Mesendoderm (in vitro differentiated cells): ENCODE data around the gene ADGRL3.

Source experiments
- DNase-seq: peaks from one replicate; pipeline ENCODE4 v3.0.0; 2013
- H2AK5ac ChIP-seq: 2 replicates; pipeline ENCODE4 v1.6.1; 2013; ENCODE audit warnings: low read length, inconsistent platforms
- H2BK120ac ChIP-seq: 2 replicates; pipeline ENCODE4 v1.6.1; 2013; ENCODE audit warnings: low read depth, mild to moderate bottlenecking, low read length, moderate library complexity, mixed read lengths
- H2BK15ac ChIP-seq: replicated peaks from 2 replicates; pipeline ENCODE4 v1.6.1; 2013; ENCODE audit warnings: low read depth, mild to moderate bottlenecking, moderate library complexity
- H2BK5ac ChIP-seq: 2 replicates; pipeline ENCODE4 v1.6.1; 2013; ENCODE audit warnings: low read length, inconsistent platforms
- H3K18ac ChIP-seq: 2 replicates; pipeline ENCODE4 v1.6.1; 2013; ENCODE audit warnings: mild to moderate bottlenecking, low read length, mixed read lengths
- H3K23ac ChIP-seq: one replicate; pipeline ENCODE4 v1.6.1; 2013; ENCODE audit warnings: low read length
- H3K27ac ChIP-seq: 2 replicates; pipeline ENCODE4 v1.5.1; 2013; ENCODE audit warnings: low read depth, mild to moderate bottlenecking, inconsistent platforms, low read length, moderate library complexity
- H3K27me3 ChIP-seq: 2 replicates; pipeline ENCODE4 v1.6.1; 2013; ENCODE audit warnings: low read length, control low read depth, mild to moderate bottlenecking, inconsistent platforms; ENCODE audit not compliant: insufficient read depth, poor library complexity
- H3K36me3 ChIP-seq: 2 replicates; pipeline ENCODE4 v1.6.1; 2013; ENCODE audit warnings: low read length, inconsistent platforms; ENCODE audit not compliant: control insufficient read depth, insufficient read depth
- H3K4ac ChIP-seq: one replicate; pipeline ENCODE4 v1.6.1; 2013; ENCODE audit warnings: low read depth, mild to moderate bottlenecking, low read length, moderate library complexity
- H3K4me1 ChIP-seq: 2 replicates; pipeline ENCODE4 v1.6.1; 2013; ENCODE audit warnings: low read depth, low read length, inconsistent platforms; ENCODE audit not compliant: control insufficient read depth
- H3K4me2 ChIP-seq: 2 replicates; pipeline ENCODE4 v1.6.1; 2013; ENCODE audit warnings: low read length
- H3K4me3 ChIP-seq: 2 replicates; pipeline ENCODE4 v1.5.1; 2013; ENCODE audit warnings: mild to moderate bottlenecking, low read length
- H3K56ac ChIP-seq: one replicate; pipeline ENCODE4 v1.6.1; 2013; ENCODE audit warnings: low read length
- H3K79me1 ChIP-seq: 2 replicates; pipeline ENCODE4 v1.6.1; 2013; ENCODE audit warnings: low read length, inconsistent platforms
- H3K79me2 ChIP-seq: 2 replicates; pipeline ENCODE4 v1.6.1; 2013; ENCODE audit warnings: mild to moderate bottlenecking, low read length; ENCODE audit not compliant: control insufficient read depth, insufficient read depth
- H3K9ac ChIP-seq: 2 replicates; pipeline ENCODE4 v1.6.1; 2013; ENCODE audit warnings: low read length, inconsistent platforms
- H4K5ac ChIP-seq: one replicate; pipeline ENCODE4 v1.6.1; 2013; ENCODE audit warnings: low read length
- H4K8ac ChIP-seq: one replicate; pipeline ENCODE4 v1.6.1; 2013; ENCODE audit warnings: low read depth, mild to moderate bottlenecking, control low read depth, low read length, moderate library complexity
- WGBS: extraction: QIAGEN DNeasy Blood & Tissue Kit; methylation state at CpG from one replicate; pipeline ENCODE4 v1.1.7; 2013; ENCODE audit warnings: low lambda C conversion rate, missing lambda C conversion rate; ENCODE audit not compliant: insufficient coverage; ENCODE audit errors: extremely low coverage; 5-methylcytosine and 5-hydroxymethylcytosine counted together

Gene ADGRL3

DNA sequence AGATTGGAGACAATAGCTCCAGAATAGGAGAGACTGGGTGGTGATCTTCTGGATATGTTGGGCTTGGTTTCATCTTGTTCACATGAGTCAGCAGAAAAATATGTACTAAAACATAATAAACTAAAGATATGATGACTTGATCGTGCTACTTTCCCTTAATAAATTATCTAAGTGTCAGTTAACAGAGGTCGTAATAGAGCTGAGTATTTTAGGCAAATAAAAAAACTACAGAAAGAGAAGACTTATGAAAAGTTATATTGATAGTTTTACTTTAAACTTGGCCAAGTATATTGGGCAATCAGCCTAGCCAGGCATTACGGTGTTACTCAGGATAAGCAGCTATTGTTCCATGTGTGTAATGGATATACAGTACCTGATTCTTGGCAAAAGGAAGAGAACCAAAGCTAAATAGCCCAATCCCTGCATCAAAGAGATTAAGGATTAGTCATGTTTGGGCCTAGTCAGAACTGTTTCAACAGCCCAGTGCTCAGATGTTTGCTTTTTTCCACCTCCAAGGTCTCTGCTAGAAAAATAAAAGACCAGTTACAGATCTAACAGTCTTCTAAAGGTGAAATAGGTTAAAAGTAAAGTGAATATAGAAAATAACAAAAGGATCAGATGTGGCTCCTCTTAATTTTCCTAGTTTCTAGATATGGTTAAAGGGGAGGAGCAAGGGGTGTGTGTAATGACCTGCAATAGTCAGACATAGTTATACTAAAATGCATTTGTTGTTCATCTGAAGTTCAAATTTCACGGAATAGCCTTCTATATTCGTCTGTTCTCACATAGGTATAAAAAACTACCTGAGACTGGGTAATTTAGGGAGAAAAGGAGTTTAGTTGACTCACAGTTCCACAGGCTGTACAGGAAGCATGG lies 262.6 kb downstream of the ADGRL3 start:
- Histone ChIP-seq H3K9ac (no peak overlapping the region), H3K79me2 (no peaks in the 10 kb centered on the region), H2BK5ac (no peak overlapping the region), H3K4me3 (no peak overlapping the region), H3K4me1 (no peaks in the 10 kb centered on the region), H3K4me2 (no peak overlapping the region), H3K56ac (no peak overlapping the region), H2BK15ac (no peak overlapping the region), H3K27ac (no peak overlapping the region), H3K27me3 (no peaks in the 10 kb centered on the region), H3K4ac (no peak overlapping the region), H3K23ac (no peak overlapping the region), H4K5ac (no peak overlapping the region), H2BK120ac (no peak overlapping the region), H3K36me3 (no peaks in the 10 kb centered on the region), H3K18ac (no peak overlapping the region), H3K79me1 (no peaks in the 10 kb centered on the region), H4K8ac (no peak overlapping the region), H2AK5ac (no peak overlapping the region)
- DNase-seq, result no peak
- WGBS, result no CpG with 5 or more reads among the region's 5 CpGs

DNA sequence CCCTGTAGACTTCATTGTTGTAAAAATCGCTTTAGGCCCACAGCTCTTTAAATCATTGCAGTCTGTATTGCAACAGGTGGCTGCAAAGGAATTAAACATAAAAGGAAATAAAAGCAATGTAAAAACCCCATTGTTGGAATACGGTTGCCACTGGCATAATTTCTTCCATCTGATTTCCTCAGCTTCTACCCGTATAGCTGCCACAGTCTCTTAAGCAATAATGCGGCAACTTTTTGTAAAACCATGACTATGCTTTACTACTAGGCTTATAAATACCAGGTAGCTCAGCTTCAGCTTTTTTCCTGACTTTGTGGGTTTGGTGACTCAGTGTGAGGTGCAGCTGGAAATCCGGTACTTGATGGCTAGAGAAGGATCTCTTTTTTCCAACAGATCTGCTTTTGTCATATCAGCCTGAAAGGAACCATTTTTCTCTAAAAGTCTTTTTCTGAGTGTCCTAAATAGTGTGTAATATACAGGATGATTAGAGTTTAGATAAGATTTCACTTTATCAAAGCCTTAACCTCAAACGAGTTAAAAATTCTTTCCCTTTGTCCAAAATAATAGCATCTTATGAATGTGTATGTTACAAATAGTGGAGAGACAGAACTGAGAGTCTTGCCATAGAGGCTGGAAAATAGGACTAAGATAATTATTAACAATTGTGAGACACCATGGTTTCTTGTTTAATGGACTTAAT lies 268.0 kb downstream of the ADGRL3 start:
- no peak overlapping the region for H3K56ac ChIP-seq
- H3K36me3 ChIP-seq, result no peaks in the 10 kb centered on the region
- no peak overlapping the region for H2BK120ac ChIP-seq
- H3K9ac ChIP-seq, result no peak overlapping the region
- H3K4me2 ChIP-seq, result no peak overlapping the region
- H3K79me2 ChIP-seq, result no peaks in the 10 kb centered on the region
- H3K79me1 ChIP-seq, result no peaks in the 10 kb centered on the region
- no peak overlapping the region for H2BK5ac ChIP-seq
- H2AK5ac ChIP-seq, result no peak overlapping the region
- no peak overlapping the region for H4K5ac ChIP-seq
- no peak for DNase-seq
- H3K4ac ChIP-seq, result no peak overlapping the region
- no peak overlapping the region for H2BK15ac ChIP-seq
- H3K27me3 ChIP-seq, result no peaks in the 10 kb centered on the region
- H3K4me3 ChIP-seq, result no peak overlapping the region
- WGBS, result no CpG with 5 or more reads among the region's 6 CpGs
- H3K23ac ChIP-seq, result no peak overlapping the region
- no peak overlapping the region for H4K8ac ChIP-seq
- H3K27ac ChIP-seq, result no peak overlapping the region
- no peaks in the 10 kb centered on the region for H3K4me1 ChIP-seq
- H3K18ac ChIP-seq, result no peak overlapping the region

DNA sequence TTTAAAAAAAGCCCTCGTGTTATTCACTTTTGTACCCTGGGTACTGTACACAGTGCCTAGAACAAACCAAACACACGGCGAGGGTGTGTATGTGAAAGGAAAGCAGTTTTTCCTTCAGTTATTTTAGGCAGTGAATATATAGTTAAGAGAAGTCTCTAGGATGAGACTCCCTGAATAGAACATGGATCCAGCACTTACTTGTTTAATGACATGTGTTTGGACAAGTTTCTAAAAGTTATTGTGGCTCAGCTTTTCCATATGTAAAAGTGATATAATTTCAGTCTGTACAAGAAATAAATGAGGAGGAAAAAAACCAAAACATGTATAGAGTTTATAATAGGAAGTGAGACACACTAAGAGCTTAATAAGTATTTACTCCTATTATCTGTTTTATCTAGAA lies 273.2 kb downstream of the ADGRL3 start:
- H3K4me2 ChIP-seq, result no peak overlapping the region
- no peak overlapping the region for H3K56ac ChIP-seq
- no peak overlapping the region for H3K4me3 ChIP-seq
- H3K4ac ChIP-seq, result no peak overlapping the region
- no peak overlapping the region for H2BK15ac ChIP-seq
- no peak overlapping the region for H3K18ac ChIP-seq
- no peak overlapping the region for H2BK5ac ChIP-seq
- no peak overlapping the region for H4K8ac ChIP-seq
- no peaks in the 10 kb centered on the region for H3K27me3 ChIP-seq
- H3K36me3 ChIP-seq, result no peaks in the 10 kb centered on the region
- H2BK120ac ChIP-seq, result no peak overlapping the region
- no peaks in the 10 kb centered on the region for H3K79me2 ChIP-seq
- WGBS, result no CpG with 5 or more reads among the region's 3 CpGs
- no peaks in the 10 kb centered on the region for H3K4me1 ChIP-seq
- no peaks in the 10 kb centered on the region for H3K79me1 ChIP-seq
- H3K23ac ChIP-seq, result no peak overlapping the region
- H2AK5ac ChIP-seq, result no peak overlapping the region
- H3K27ac ChIP-seq, result no peak overlapping the region
- no peak for DNase-seq
- H3K9ac ChIP-seq, result no peak overlapping the region
- no peak overlapping the region for H4K5ac ChIP-seq

DNA sequence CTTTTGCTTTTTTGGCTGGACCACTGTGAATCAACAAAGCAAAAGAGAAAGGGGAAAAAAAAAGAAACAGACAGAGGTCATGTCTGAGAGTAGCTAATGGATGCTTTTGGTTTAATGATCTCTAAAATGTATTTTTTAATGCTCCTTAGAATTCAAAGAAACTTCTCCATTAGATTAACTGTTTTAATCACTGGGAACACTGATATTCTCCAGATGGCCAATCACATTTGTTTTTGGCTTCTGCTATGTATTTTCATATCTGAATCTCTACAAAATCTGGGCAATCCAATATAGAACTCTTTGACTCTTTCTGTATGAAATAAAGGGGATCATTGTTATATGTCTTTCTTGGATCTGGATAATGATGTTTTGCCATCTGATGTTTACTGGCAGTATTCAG lies 278.2 kb downstream of the ADGRL3 start:
- no peaks in the 10 kb centered on the region for H3K79me2 ChIP-seq
- no peak overlapping the region for H3K4me3 ChIP-seq
- no peaks in the 10 kb centered on the region for H3K36me3 ChIP-seq
- no peak overlapping the region for H2BK15ac ChIP-seq
- H2BK120ac ChIP-seq, result no peak overlapping the region
- H3K27ac ChIP-seq, result no peak overlapping the region
- H3K56ac ChIP-seq, result no peak overlapping the region
- no peak overlapping the region for H4K8ac ChIP-seq
- H4K5ac ChIP-seq, result no peak overlapping the region
- no peaks in the 10 kb centered on the region for H3K4me1 ChIP-seq
- no peak overlapping the region for H3K23ac ChIP-seq
- H3K27me3 ChIP-seq, result no peaks in the 10 kb centered on the region
- H3K79me1 ChIP-seq, result no peaks in the 10 kb centered on the region
- H3K9ac ChIP-seq, result no peak overlapping the region
- H3K4me2 ChIP-seq, result no peak overlapping the region
- H3K4ac ChIP-seq, result no peak overlapping the region
- no peak for DNase-seq
- no peak overlapping the region for H3K18ac ChIP-seq
- H2AK5ac ChIP-seq, result no peak overlapping the region
- H2BK5ac ChIP-seq, result no peak overlapping the region

DNA sequence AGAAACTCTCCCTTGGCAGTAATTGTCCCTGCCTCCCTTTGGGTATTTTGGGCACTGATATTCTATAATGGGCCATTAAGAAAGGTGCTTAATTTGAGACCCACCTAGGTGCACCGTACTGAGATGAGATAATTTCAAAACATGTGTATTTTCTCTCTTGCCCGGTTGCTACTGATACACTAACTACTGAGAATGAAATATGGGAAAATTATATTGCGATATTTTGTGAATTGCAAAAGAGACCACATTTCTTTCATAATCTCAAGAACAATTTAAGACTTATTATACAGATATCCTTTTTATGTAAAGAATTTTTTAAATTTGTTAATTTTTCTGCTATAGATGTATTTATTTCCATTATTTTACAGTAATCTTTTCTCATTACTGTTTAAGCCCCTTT lies 284.9 kb downstream of the ADGRL3 start:
- no peaks in the 10 kb centered on the region for H3K79me1 ChIP-seq
- no peaks in the 10 kb centered on the region for H3K27me3 ChIP-seq
- H3K4ac ChIP-seq, result no peak overlapping the region
- H2BK120ac ChIP-seq, result no peak overlapping the region
- H3K36me3 ChIP-seq, result no peaks in the 10 kb centered on the region
- no peak overlapping the region for H2BK15ac ChIP-seq
- no CpG with 5 or more reads among the region's 3 CpGs for whole genome bisulfite sequencing
- H2AK5ac ChIP-seq, result no peak overlapping the region
- H3K23ac ChIP-seq, result no peak overlapping the region
- H4K8ac ChIP-seq, result no peak overlapping the region
- peaks cover 2% of the 10 kb centered on the region for H3K4me1 ChIP-seq
- H3K18ac ChIP-seq, result no peak overlapping the region
- H3K9ac ChIP-seq, result no peak overlapping the region
- H3K56ac ChIP-seq, result no peak overlapping the region
- DNase-seq, result no peak
- no peaks in the 10 kb centered on the region for H3K79me2 ChIP-seq
- H3K4me3 ChIP-seq, result no peak overlapping the region
- no peak overlapping the region for H2BK5ac ChIP-seq
- H3K27ac ChIP-seq, result no peak overlapping the region
- no peak overlapping the region for H4K5ac ChIP-seq
- no peak overlapping the region for H3K4me2 ChIP-seq
